ACHN (cell line): ENCODE measurements around the gene RABEP2.
"Not testable (repeated sequence)": the region's sequence is repeated elsewhere in the genome, so short reads cannot be mapped to it uniquely, and the experiment has no call there.

Experiments used
- DNase-seq: peaks from one replicate; pipeline ENCODE4 v3.0.0-alpha.2; 2015
- in situ Hi-C: cut with HindIII; loops from 2 replicates; pipeline ENCODE4 v1.10.0; 2017; ENCODE audit warnings: low sequenced_read_pairs, low pct_ligation_motif_present, low pct_unique_long_range_greater_than_20kb

Gene RABEP2

GRCh38 chr16:28910086-28911031 lies 14.7 kb downstream of the RABEP2 start:
- no peak for DNase-seq

GRCh38 chr16:28905800-28906372 lies 19.2 kb downstream of the RABEP2 start:
- in situ Hi-C loops, result no loop called here
- no peak for DNase-seq

More at GRCh38 chr16:28910086-28911031, 14.7 kb downstream of the RABEP2 start:
- in situ Hi-C loops, result no loop called here

- DNase-seq, result no peak
- in situ Hi-C loops, result no loop called here
Measured at GRCh38 chr16:28905229-28905754, 19.7 kb downstream of the RABEP2 start.

- DNase-seq, result no peak
- in situ Hi-C loops, result no loop called here
Measured at GRCh38 chr16:28904828-28905227, 20.2 kb downstream of the RABEP2 start.

GRCh38 chr16:28904363-28904762 lies 20.7 kb downstream of the RABEP2 start:
- in situ Hi-C loops, result no loop called here
- no peak for DNase-seq

- in situ Hi-C loops, result no loop called here
- DNase-seq, result no peak
Measured at GRCh38 chr16:28903344-28904042, 21.5 kb downstream of the RABEP2 start.

GRCh38 chr16:28902909-28903308 lies 22.1 kb downstream of the RABEP2 start:
- no peak for DNase-seq
- in situ Hi-C loops, result no loop called here

GRCh38 chr16:28901862-28902261 lies 23.2 kb downstream of the RABEP2 start:
- DNase-seq, result no peak
- in situ Hi-C loops, result no loop called here

GRCh38 chr16:28900601-28901000 lies 24.4 kb downstream of the RABEP2 start:
- no peak for DNase-seq
- in situ Hi-C loops, result no loop called here

GRCh38 chr16:28899882-28900590 lies 25.0 kb downstream of the RABEP2 start:
- in situ Hi-C loops, result no loop called here
- no peak for DNase-seq

- no peak for DNase-seq
- in situ Hi-C loops, result no loop called here
Measured at GRCh38 chr16:28898942-28899341, 26.1 kb downstream of the RABEP2 start.

- DNase-seq, result no peak
- in situ Hi-C loops, result no loop called here
Measured at GRCh38 chr16:28898266-28898665, 26.8 kb downstream of the RABEP2 start.

GRCh38 chr16:28897826-28898225 lies 27.2 kb downstream of the RABEP2 start:
- DNase-seq, result no peak
- in situ Hi-C loops, result no loop called here

GRCh38 chr16:28895609-28896008 lies 29.4 kb downstream of the RABEP2 start:
- in situ Hi-C loops, result no loop called here
- DNase-seq, result no peak

- DNase-seq, result no peak
- in situ Hi-C loops, result no loop called here
Measured at GRCh38 chr16:28893291-28893690, 31.7 kb downstream of the RABEP2 start.

GRCh38 chr16:28891964-28892890 lies 32.8 kb downstream of the RABEP2 start:
- in situ Hi-C loops, result no loop called here
- DNase-seq, result no peak

- in situ Hi-C loops, DNase-seq: not testable (repeated sequence)
Measured at GRCh38 chr16:28890355-28890754, 34.7 kb downstream of the RABEP2 start.

- no peak for DNase-seq
- in situ Hi-C loops, result no loop called here
Measured at GRCh38 chr16:28886945-28887344, 38.1 kb downstream of the RABEP2 start.
